ENCODE measurements around the gene SYNPO2.
"Not testable (repeated sequence)": the region's sequence is repeated elsewhere in the genome, so short reads cannot be mapped to it uniquely, and the experiment has no call there.

SYNPO2 gene

GRCh38 chr4:118865091-118865708 lies 23.5 kb upstream of the SYNPO2 start:
- TF ChIP-seq CTCF (IDR thresholded peaks at IDR 0.05; ENCODE audit: insufficient read depth, low read length, missing control alignments), result peak; percentile 70
- POLR2A ChIA-PET, result interaction anchor here (0.5 to 1.0 kb wide), 3 partner anchors 25 to 136 kb away, joined by 3 read pairs; no protein-coding TSS in a partner anchor
- CTCF ChIA-PET, result interaction anchor here (0.7 to 3.9 kb wide), 31 partner anchors 10 to 132 kb away, joined by 3 to 66 read pairs (median 5); no protein-coding TSS in a partner anchor
- H3K4me3 ChIP-seq (ENCODE audit: low read depth, low read length), result no peak overlapping the region
- DNase-seq (ENCODE audit: low read depth, low spot score), result no peak

GRCh38 chr4:118866442-118866841 lies 22.2 kb upstream of the SYNPO2 start:
- ChIA-PET CTCF (interaction anchor here (1.0 to 3.9 kb wide), 11 partner anchors 9 to 97 kb away, joined by 3 to 66 read pairs (median 9); partner anchors contain the start of gene SYNPO2), POLR2A (no interaction called here)
- TF ChIP-seq CTCF (IDR thresholded peaks at IDR 0.05; ENCODE audit: insufficient read depth, low read length, missing control alignments), result no peak
- no peak overlapping the region for H3K4me3 ChIP-seq (ENCODE audit: low read depth, low read length)
- no peak for DNase-seq (ENCODE audit: low read depth, low spot score)

- POLR2A ChIA-PET, result no interaction called here
- no peak for TF ChIP-seq CTCF (IDR thresholded peaks at IDR 0.05; ENCODE audit: insufficient read depth, low read length, missing control alignments)
- DNase-seq (ENCODE audit: low read depth, low spot score), result no peak
- no peak overlapping the region for H3K4me3 ChIP-seq (ENCODE audit: low read depth, low read length)
- CTCF ChIA-PET, result interaction anchor here (3.9 kb wide), 2 partner anchors 14 to 24 kb away, joined by 19 to 66 read pairs; no protein-coding TSS in a partner anchor
These were observed 21.2 kb upstream of the SYNPO2 start for GRCh38 chr4:118867311-118868067.

GRCh38 chr4:118869808-118870342 lies 18.8 kb upstream of the SYNPO2 start:
- POLR2A ChIA-PET, result no interaction called here
- H3K4me3 ChIP-seq (ENCODE audit: low read depth, low read length), result no peak overlapping the region
- TF ChIP-seq CTCF (IDR thresholded peaks at IDR 0.05; ENCODE audit: insufficient read depth, low read length, missing control alignments), result no peak
- no peak for DNase-seq (ENCODE audit: low read depth, low spot score)
- CTCF ChIA-PET, result interaction anchor here (1.3 to 1.7 kb wide), 2 partner anchors 19 to 23 kb away, joined by 4 read pairs; partner anchors contain the start of gene SYNPO2

- CTCF ChIA-PET, result interaction anchor here (1.4 to 2.4 kb wide), 3 partner anchors 8 to 19 kb away, joined by 4 to 9 read pairs (median 8); no protein-coding TSS in a partner anchor
- TF ChIP-seq CTCF (IDR thresholded peaks at IDR 0.05; ENCODE audit: insufficient read depth, low read length, missing control alignments), result no peak
- H3K4me3 ChIP-seq (ENCODE audit: low read depth, low read length), result no peak overlapping the region
- POLR2A ChIA-PET, result no interaction called here
- no peak for DNase-seq (ENCODE audit: low read depth, low spot score)
These were observed 16.5 kb upstream of the SYNPO2 start for GRCh38 chr4:118872181-118872580.

GRCh38 chr4:118877797-118878196 lies 10.9 kb upstream of the SYNPO2 start:
- POLR2A ChIA-PET, result no interaction called here
- H3K4me3 ChIP-seq (ENCODE audit: low read depth, low read length), result no peak overlapping the region
- DNase-seq (ENCODE audit: low read depth, low spot score), result no peak
- no peak for TF ChIP-seq CTCF (IDR thresholded peaks at IDR 0.05; ENCODE audit: insufficient read depth, low read length, missing control alignments)
- CTCF ChIA-PET, result interaction anchor here (1.2 to 3.6 kb wide), 2 partner anchors 13 to 27 kb away, joined by 3 to 19 read pairs; no protein-coding TSS in a partner anchor

- H3K4me3 ChIP-seq (ENCODE audit: low read depth, low read length); DNase-seq (ENCODE audit: low read depth, low spot score); POLR2A ChIA-PET: not testable (repeated sequence)
- CTCF ChIA-PET, result interaction anchor here (0.7 to 3.6 kb wide), 2 partner anchors 13 to 14 kb away, joined by 4 to 19 read pairs; no protein-coding TSS in a partner anchor
These were observed 10.1 kb upstream of the SYNPO2 start for GRCh38 chr4:118878507-118878906.
